AG04450 (cell line): ENCODE results near the gene PALLD. TPM values are rescaled to one million over a fixed set of nuclear protein-coding genes. Genes with fewer than 3 reads are reported as not detected.

Experiments
- CTCF ChIA-PET: fragments of 300-600, 350-600 bp; formaldehyde crosslinking; extraction: SDS; loops from one replicate; lab custom pipeline; 2022; ENCODE audit warnings: antibody characterized with exemption, inconsistent platforms; lab: Charles Lee
- POLR2A ChIA-PET: fragments of 350-600 bp; formaldehyde crosslinking; extraction: SDS; loops from one replicate; lab custom pipeline; 2021; ENCODE audit warnings: antibody characterized with exemption, inconsistent platforms; lab: Yijun Ruan, JAX
- DNase-seq: peaks from one replicate; pipeline ENCODE4 v3.0.0-alpha.2; 2011; ENCODE audit warnings: low read depth, low spot score
- H3K27ac ChIP-seq: one replicate; pipeline ENCODE4 v1.5.1; 2012; ENCODE audit warnings: low read depth, low read length, control low read depth
- H3K27me3 ChIP-seq: one replicate; pipeline ENCODE4 v1.6.0; 2012; ENCODE audit warnings: low read length; ENCODE audit not compliant: control insufficient read depth, insufficient read depth
- H3K4me3 ChIP-seq: 2 replicates; pipeline ENCODE4 v1.5.1; 2011; ENCODE audit warnings: mild to moderate bottlenecking, low read depth, low read length, control low read depth
- H3K9me3 ChIP-seq: 2 replicates; pipeline ENCODE4 v1.5.1; 2012; ENCODE audit warnings: low read length; ENCODE audit not compliant: control insufficient read depth, insufficient read depth
- CTCF ChIP-seq: IDR thresholded peaks from 2 replicates; pipeline ENCODE4 v1.5.1; 2011; ENCODE audit warnings: low read depth, low read length, control low read depth, inconsistent platforms
- polyA plus RNA-seq: library from polyadenylated mRNA; depleted of rRNA; stranded (reverse); fragments of >200 nt; gene quantifications from 2 replicates; pipeline ENCODE4 v1.2.3, GENCODE V29; 2011

PALLD gene
- polyA plus RNA-seq, 1 experiment = 159 TPM

GRCh38 chr4:168826620-168827019, 329.8 kb downstream of the PALLD start:
- no peaks in the 10 kb centered on the region for H3K27me3 ChIP-seq
- TF ChIP-seq CTCF = no peak
- no peak overlapping the region for H3K27ac ChIP-seq
- CTCF ChIA-PET = no interaction called here
- POLR2A ChIA-PET = interaction anchor here (0.9 kb wide), 1 partner anchor 10 kb away, joined by 6 read pairs; no protein-coding TSS in a partner anchor
- DNase-seq = no peak
- H3K9me3 ChIP-seq = no peaks in the 10 kb centered on the region
- no peak overlapping the region for H3K4me3 ChIP-seq

DNA sequence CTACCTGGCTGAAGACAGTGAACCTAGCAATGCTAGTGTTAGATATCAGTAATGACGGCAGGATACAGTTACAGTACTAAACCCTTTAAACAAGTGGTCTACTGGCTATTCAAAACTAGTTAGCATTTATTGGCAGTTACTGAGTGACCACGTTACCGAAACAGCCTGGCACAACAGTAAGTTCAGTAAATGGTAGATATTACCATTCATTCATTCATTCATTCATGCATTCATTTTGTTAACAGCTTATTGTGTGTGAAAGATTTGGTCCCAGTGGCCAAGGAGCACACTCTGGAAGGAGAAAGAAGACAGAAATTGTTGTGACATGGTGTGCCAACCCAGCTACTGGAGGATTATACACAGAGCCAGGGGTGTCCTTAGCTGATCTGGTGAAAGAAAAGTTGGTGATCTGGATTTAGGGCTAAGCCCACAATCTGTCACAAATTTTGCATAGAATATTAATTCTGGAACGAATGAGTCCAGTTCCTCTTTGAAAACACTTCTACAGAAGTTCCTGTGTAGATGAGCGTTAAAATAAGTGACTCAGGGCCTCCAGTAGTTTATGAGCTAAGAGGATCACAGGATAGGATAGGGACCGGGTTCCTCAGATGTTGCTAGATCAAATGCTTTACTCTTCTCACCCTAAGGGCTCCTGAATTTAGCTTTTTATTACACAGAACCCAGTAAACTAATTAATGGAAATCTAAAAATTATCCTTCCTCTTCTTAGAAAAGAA, 334.1 kb downstream of the PALLD start:
- CTCF ChIA-PET = interaction anchor here (0.7 to 3.9 kb wide), 8 partner anchors 8 to 316 kb away, joined by 3 to 17 read pairs (median 4); no protein-coding TSS in a partner anchor
- peak overlapping the region; percentile 84 for H3K4me3 ChIP-seq

GRCh38 chr4:168831585-168831918, 334.7 kb downstream of the PALLD start:
- ChIA-PET CTCF (interaction anchor here (0.7 to 3.9 kb wide), 7 partner anchors 9 to 317 kb away, joined by 3 to 17 read pairs (median 3); no protein-coding TSS in a partner anchor), POLR2A (interaction anchor here (0.6 to 5.0 kb wide), 43 partner anchors 9 to 347 kb away, joined by 3 to 204 read pairs (median 4); no protein-coding TSS in a partner anchor)
- Histone ChIP-seq H3K27me3 (no peaks in the 10 kb centered on the region), H3K4me3 (peak overlapping the region; percentile 84), H3K27ac (peak overlapping the region; percentile 94), H3K9me3 (no peaks in the 10 kb centered on the region; the same call in 1 of the 2 replicates)
- no peak for TF ChIP-seq CTCF
- no peak for DNase-seq

More for the DNA sequence above, 334.1 kb downstream of the PALLD start:
- no peak for TF ChIP-seq CTCF
- no peak for DNase-seq
- POLR2A ChIA-PET = interaction anchor here (0.6 to 5.0 kb wide), 16 partner anchors 12 to 327 kb away, joined by 3 to 204 read pairs (median 6); no protein-coding TSS in a partner anchor
- Histone ChIP-seq H3K27ac (peak overlapping the region; percentile 94), H3K9me3 (no peaks in the 10 kb centered on the region; the same call in 1 of the 2 replicates), H3K27me3 (no peaks in the 10 kb centered on the region)

- Histone ChIP-seq H3K4me3 (peak overlapping the region; percentile 84), H3K27me3 (no peaks in the 10 kb centered on the region), H3K27ac (peak overlapping the region; percentile 94), H3K9me3 (no peaks in the 10 kb centered on the region; the same call in 1 of the 2 replicates)
- ChIA-PET POLR2A (interaction anchor here (0.6 to 5.0 kb wide), 47 partner anchors 10 to 371 kb away, joined by 3 to 204 read pairs (median 4); no protein-coding TSS in a partner anchor), CTCF (interaction anchor here (0.6 to 3.9 kb wide), 6 partner anchors 9 to 246 kb away, joined by 3 to 17 read pairs (median 3); no protein-coding TSS in a partner anchor)
- no peak for TF ChIP-seq CTCF
- no peak for DNase-seq
Measured at GRCh38 chr4:168831919-168832762, 335.3 kb downstream of the PALLD start.
